Right renal cortex interstitium (tissue), 3 donors: ENCODE results near the gene CEP164. TPM values are rescaled to one million over a fixed set of nuclear protein-coding genes. Genes with fewer than 3 reads are reported as not detected.
A peak's percentile ranks its signal among the peaks of the same experiment; 100 is the strongest.
"Not testable (repeated sequence)": the region's sequence is repeated elsewhere in the genome, so short reads cannot be mapped to it uniquely, and the experiment has no call there.

Source experiments
- DNase-seq, 3 donors: peaks; one replicate each; pipeline ENCODE4 v3.0.0-alpha.2; 2013; ENCODE audit warnings: low read depth in 3 of 3, low spot score in 2 of 3
- polyA plus RNA-seq, 3 donors: library from polyadenylated mRNA; unstranded; fragments of 120-200 nt; gene quantifications; one replicate each; pipeline ENCODE4 v1.2.1, GENCODE V29; 2013; ENCODE audit not compliant: insufficient read length in 3 of 3

Gene CEP164
- polyA plus RNA-seq, 3 donors, result 19.6 to 22.9 (median 22.1) TPM

GRCh38 chr11:117303646-117304315 lies 23.9 kb upstream of the CEP164 start:
- DNase-seq, result no peak

- no peak for DNase-seq
Observed at GRCh38 chr11:117305145-117305544, 22.5 kb upstream of the CEP164 start.

- DNase-seq, result no peak
Observed at GRCh38 chr11:117309310-117309709, 18.3 kb upstream of the CEP164 start.

- no peak for DNase-seq
Observed at GRCh38 chr11:117313091-117313490, 14.6 kb upstream of the CEP164 start.

- DNase-seq, result no peak
Observed at GRCh38 chr11:117313828-117314768, 13.6 kb upstream of the CEP164 start.

- DNase-seq, result no peak
Observed at GRCh38 chr11:117314840-117315239, 12.8 kb upstream of the CEP164 start.

GRCh38 chr11:117315285-117316196 lies 12.1 kb upstream of the CEP164 start:
- DNase-seq, result no peak

GRCh38 chr11:117316197-117316961 lies 11.3 kb upstream of the CEP164 start, which contains the start of gene BACE1:
Gene BACE1 (minus strand): TSS chr11:117316256. CDS start chr11:117315795, 461 bp downstream.
- peak; percentile 67 to 74 (median 71) for DNase-seq

GRCh38 chr11:117318738-117319137 lies 8.9 kb upstream of the CEP164 start:
- DNase-seq, result no peak

GRCh38 chr11:117319214-117319840 lies 8.3 kb upstream of the CEP164 start:
- DNase-seq, result no peak

GRCh38 chr11:117327255-117327566 lies 443 bp upstream of the CEP164 start:
- DNase-seq, result not testable (repeated sequence)

GRCh38 chr11:117328375-117329010 lies 839 bp downstream of the CEP164 start:
- no peak for DNase-seq

GRCh38 chr11:117332843-117333242 lies 5.2 kb downstream of the CEP164 start:
- DNase-seq, result no peak

- no peak for DNase-seq
Observed at GRCh38 chr11:117333917-117334316, 6.3 kb downstream of the CEP164 start.

- DNase-seq, result no peak
Observed at GRCh38 chr11:117334896-117335295, 7.2 kb downstream of the CEP164 start.

GRCh38 chr11:117335399-117335798 lies 7.7 kb downstream of the CEP164 start:
- DNase-seq, result no peak

- DNase-seq, result no peak
Observed at GRCh38 chr11:117337076-117337475, 9.4 kb downstream of the CEP164 start.

- no peak for DNase-seq
Observed at GRCh38 chr11:117345039-117345438, 17.4 kb downstream of the CEP164 start.

- no peak for DNase-seq
Observed at GRCh38 chr11:117354550-117354949, 26.9 kb downstream of the CEP164 start.
